Progenitor cell of endocrine pancreas (in vitro differentiated cells): Measurements from ENCODE around the gene TACC3. TPM values are rescaled to one million over a fixed set of nuclear protein-coding genes. Genes with fewer than 3 reads are reported as not detected.

Experiments
- DNase-seq: peaks from one replicate; pipeline ENCODE4 v3.0.0; 2021; ENCODE audit warnings: low spot score; ENCODE audit not compliant: unreplicated experiment
- H3K27ac Mint-ChIP-seq: 2 replicates; pipeline ENCODE4 v1.8.0; 2021; ENCODE audit warnings: mild to moderate bottlenecking, moderate library complexity, mixed read lengths
- H3K27me3 Mint-ChIP-seq: 2 replicates; pipeline ENCODE4 v1.8.0; 2021; ENCODE audit warnings: mixed read lengths
- H3K36me3 Mint-ChIP-seq: 2 replicates; pipeline ENCODE4 v1.8.0; 2022; ENCODE audit warnings: mixed read lengths; ENCODE audit not compliant: insufficient read depth
- H3K4me1 Mint-ChIP-seq: 2 replicates; pipeline ENCODE4 v1.8.0; 2021; ENCODE audit warnings: low read depth, mixed read lengths
- H3K4me3 Mint-ChIP-seq: 2 replicates; pipeline ENCODE4 v1.8.0; 2021; ENCODE audit warnings: low read depth, mild to moderate bottlenecking, moderate library complexity, mixed read lengths
- H3K9me3 Mint-ChIP-seq: 2 replicates; pipeline ENCODE4 v1.8.0; 2021; ENCODE audit warnings: low read depth, mixed read lengths
- CTCF ChIP-seq: fragments of 200-600 bp; sonication (generic); IDR thresholded peaks from one replicate; pipeline ENCODE4 v1.5.0; 2021; ENCODE audit warnings: antibody characterized with exemption, mild to moderate bottlenecking; ENCODE audit not compliant: unreplicated experiment
- total RNA-seq: library from RNA; stranded (reverse); gene quantifications from 2 replicates; pipeline ENCODE4 v1.2.1, GENCODE V29; 2021

Gene TACC3
- total RNA-seq, 1 donor from 2014 or later, result 56.2 TPM

DNA sequence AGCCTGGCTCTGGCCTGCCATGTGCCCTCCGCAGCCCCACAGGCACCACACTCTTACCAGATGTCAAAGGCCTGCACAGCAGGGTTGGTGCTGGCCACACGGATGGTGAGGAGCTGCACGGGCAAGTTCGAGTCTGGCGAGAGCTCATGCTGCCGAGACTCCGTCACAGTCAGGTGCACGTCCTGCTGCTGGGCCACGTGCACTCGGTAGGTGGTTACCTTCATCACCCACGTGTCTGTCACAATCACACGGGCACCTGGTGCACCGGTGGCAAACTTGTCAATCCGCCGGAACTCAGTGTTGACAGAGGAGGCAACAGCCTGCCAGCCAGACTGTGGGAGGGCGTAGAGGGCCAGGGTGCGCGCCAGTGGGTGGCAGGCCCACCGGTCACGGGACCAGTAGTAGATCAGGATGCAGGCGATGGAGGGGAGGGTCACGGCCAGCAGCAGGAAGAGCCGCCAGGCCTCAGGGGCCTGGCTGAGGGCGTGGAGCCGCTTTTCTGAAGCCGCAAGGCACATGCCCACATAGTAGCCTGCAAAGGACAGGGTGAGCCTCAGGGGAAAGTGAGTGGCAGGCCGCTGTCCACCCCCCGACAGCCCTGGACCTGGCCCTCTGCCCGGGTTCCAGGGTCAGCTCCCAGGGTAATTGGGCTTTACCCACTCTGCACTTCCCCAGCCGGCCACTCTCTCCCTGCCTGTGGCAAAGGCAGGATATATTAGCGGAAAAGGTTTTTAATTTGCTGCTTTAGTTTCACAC, 3.0 kb upstream of the TACC3 start:
- DNase-seq, result no peak
- no peaks in the 10 kb centered on the region for H3K9me3 Mint-ChIP-seq
- TF ChIP-seq CTCF, result no peak

GRCh38 chr4:1720163-1720983, 948 bp upstream of the TACC3 start:
- Mint-ChIP-seq H3K4me1 (peaks cover 21% of the 10 kb centered on the region), H3K27me3 (no peaks in the 10 kb centered on the region), H3K4me3 (peak overlapping the region; percentile 86), H3K27ac (peak overlapping the region; percentile 96), H3K9me3 (no peaks in the 10 kb centered on the region), H3K36me3 (peaks cover 2% of the 10 kb centered on the region)
- no peak for TF ChIP-seq CTCF
- peak; percentile 39 for DNase-seq

More for the DNA sequence above, 3.0 kb upstream of the TACC3 start:
- H3K36me3 Mint-ChIP-seq, result no peaks in the 10 kb centered on the region
- H3K4me1 Mint-ChIP-seq, result peaks cover 22% of the 10 kb centered on the region
- no peaks in the 10 kb centered on the region for H3K27me3 Mint-ChIP-seq
- peak overlapping the region; percentile 86 for H3K4me3 Mint-ChIP-seq
- H3K27ac Mint-ChIP-seq, result peak overlapping the region; percentile 52

DNA sequence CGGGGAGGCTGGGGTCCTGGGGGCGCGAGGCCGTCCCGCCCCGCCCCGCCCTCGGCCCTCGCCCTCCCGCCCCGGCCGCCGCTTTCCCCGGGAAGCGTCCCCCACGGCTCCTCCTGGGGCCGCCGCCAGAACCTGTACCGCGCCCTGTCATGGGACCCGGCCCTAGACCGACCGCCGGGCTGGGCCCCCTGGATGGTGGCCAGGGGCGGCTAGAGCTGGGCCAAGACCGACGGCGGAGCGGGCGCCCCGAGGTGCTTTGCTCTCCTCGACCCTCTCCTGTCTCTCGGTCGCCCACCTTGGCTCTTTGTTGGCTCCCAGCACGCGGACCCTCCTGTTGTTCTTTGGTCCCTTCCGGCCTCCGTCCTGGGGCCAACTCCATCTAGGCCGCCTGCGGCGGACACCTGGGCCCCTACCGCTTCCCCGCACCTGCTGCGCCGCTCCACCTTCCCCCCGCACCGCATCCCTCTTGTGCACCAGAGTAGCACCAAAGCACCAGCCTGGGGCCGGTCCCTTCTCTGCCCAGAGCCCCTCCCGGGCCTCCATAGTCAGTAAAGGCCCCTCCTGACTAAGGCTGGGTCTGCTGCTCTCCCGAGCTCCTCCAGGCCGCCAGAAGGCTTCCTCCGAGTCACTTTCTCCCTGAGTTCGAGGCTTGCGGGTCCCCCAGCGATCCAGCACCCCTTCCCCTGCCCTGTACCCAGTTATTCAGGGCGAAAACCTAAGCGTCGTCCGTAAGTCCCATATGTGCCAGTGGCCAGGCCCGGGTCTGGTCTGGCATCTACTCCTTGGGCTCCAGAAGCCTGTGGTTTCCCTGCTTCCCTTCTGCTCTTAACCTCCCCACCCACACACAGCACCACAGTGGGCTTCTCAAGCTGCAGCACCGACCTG, 587 bp downstream of the TACC3 start:
- Mint-ChIP-seq H3K27me3 (no peaks in the 10 kb centered on the region), H3K36me3 (peaks cover 5% of the 10 kb centered on the region), H3K4me3 (peak overlapping the region; percentile 88), H3K9me3 (no peaks in the 10 kb centered on the region), H3K27ac (peak overlapping the region; percentile 88), H3K4me1 (peaks cover 24% of the 10 kb centered on the region)
- TF ChIP-seq CTCF, result no peak
- no peak for DNase-seq

DNA sequence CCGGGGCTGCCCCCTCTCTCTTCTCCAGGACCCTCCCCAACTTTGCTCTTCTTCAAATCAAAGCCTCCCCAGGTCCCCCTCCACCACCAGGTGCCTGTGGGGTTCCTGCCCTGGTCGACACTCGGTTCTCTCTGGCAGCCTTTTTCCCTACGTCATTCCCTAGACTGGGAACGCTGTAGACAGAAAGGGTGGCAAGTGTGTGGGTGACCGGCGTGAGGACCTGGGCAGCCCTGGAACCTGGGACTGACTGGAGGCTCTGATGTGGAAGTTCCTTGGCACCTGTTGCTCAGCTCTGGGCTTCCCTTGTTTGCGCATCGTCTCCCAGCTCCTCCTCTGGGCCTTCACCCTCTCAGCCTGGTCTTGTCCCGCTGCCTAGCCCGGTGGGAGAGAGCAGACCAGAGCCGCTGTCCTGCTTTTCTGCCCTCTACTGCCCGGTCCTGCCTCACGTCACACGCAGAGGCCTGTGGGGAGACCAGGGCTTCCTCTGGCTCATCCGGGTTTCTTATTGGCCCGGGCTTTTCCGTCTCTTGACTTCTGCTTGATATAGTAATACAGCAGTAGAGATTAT, 1.3 kb downstream of the TACC3 start:
- TF ChIP-seq CTCF, result no peak
- Mint-ChIP-seq H3K36me3 (peaks cover 5% of the 10 kb centered on the region), H3K4me3 (peak overlapping the region; percentile 88), H3K27ac (peak overlapping the region; percentile 88), H3K27me3 (no peaks in the 10 kb centered on the region), H3K4me1 (peaks cover 24% of the 10 kb centered on the region), H3K9me3 (no peaks in the 10 kb centered on the region)
- no peak for DNase-seq
